ENCODE data around the gene SLCO1B3. TPM values are rescaled to one million over a fixed set of nuclear protein-coding genes. Genes with fewer than 3 reads are reported as not detected.

SLCO1B3 gene
- total RNA-seq, 1 experiment from 2014 or later, result not detected

GRCh38 chr12:20883288-20883687 is 72.8 kb downstream of the SLCO1B3 start:
- Histone ChIP-seq H3K56ac (ENCODE audit: insufficient read length, low read depth, low read length) (no peak overlapping the region), H3K9ac (ENCODE audit: extremely low read depth, insufficient read length, low read length) (no peak overlapping the region), H2BK120ac (ENCODE audit: low read depth, low read length, poor library complexity, severe bottlenecking) (no peak overlapping the region), H4K91ac (ENCODE audit: insufficient read length, low read depth, low read length) (no peak overlapping the region), H2BK5ac (ENCODE audit: insufficient read length, low read length) (no peak overlapping the region), H3K23ac (ENCODE audit: insufficient read length, low read depth, low read length) (no peak overlapping the region), H3K18ac (ENCODE audit: insufficient read length, low read depth, low read length) (no peak overlapping the region), H2AK5ac (ENCODE audit: insufficient read length, low read length) (no peak overlapping the region), H2BK15ac (ENCODE audit: low read depth, low read length) (no peak overlapping the region), H2BK20ac (ENCODE audit: low read depth, low read length, poor library complexity, severe bottlenecking) (no peak overlapping the region), H4K20me1 (ENCODE audit: control insufficient read depth, insufficient read depth, insufficient read length) (no peaks in the 10 kb centered on the region), H4K8ac (replicated peaks; ENCODE audit: insufficient read length, low read depth, low read length) (no peak overlapping the region), H3K4me2 (ENCODE audit: insufficient read depth, insufficient read length, low read length) (no peak overlapping the region), H3K79me1 (ENCODE audit: insufficient read depth, low read depth, low read length, poor library complexity, severe bottlenecking) (no peaks in the 10 kb centered on the region), H2AFZ (ENCODE audit: low read length) (no peak overlapping the region), H3K9me3 (ENCODE audit: control insufficient read depth, low read depth, low read length) (no peaks in the 10 kb centered on the region), H3K4ac (ENCODE audit: low read depth, low read length) (no peak overlapping the region), H3K23me2 (ENCODE audit: insufficient read length, low read depth, low read length, poor library complexity, severe bottlenecking) (no peaks in the 10 kb centered on the region), H3T11ph (ENCODE audit: low read length) (no peak overlapping the region), H3K14ac (ENCODE audit: insufficient read depth, low read length) (no peak overlapping the region), H3K79me2 (ENCODE audit: insufficient read depth, low read length) (no peaks in the 10 kb centered on the region), H2BK12ac (ENCODE audit: insufficient read length, low read depth, low read length) (no peak overlapping the region), H3K27ac (ENCODE audit: insufficient read length, low read depth, low read length) (no peak overlapping the region), H3K27me3 (ENCODE audit: insufficient read depth, low read length) (no peaks in the 10 kb centered on the region), H4K5ac (ENCODE audit: insufficient read length, low read depth, low read length) (no peak overlapping the region), H3K4me1 (ENCODE audit: insufficient read depth, low read length) (no peaks in the 10 kb centered on the region)
- Mint-ChIP-seq H3K4me3 (no peak overlapping the region), H3K4me1 (no peaks in the 10 kb centered on the region), H3K9me3 (no peaks in the 10 kb centered on the region), H3K27me3 (ENCODE audit: low read depth) (no peaks in the 10 kb centered on the region), H3K36me3 (ENCODE audit: insufficient read depth in 1 of 3, low read depth in 3 of 3) (no peaks in the 10 kb centered on the region), H3K27ac (no peak overlapping the region)
- DNase-seq, result no peak
- TF ChIP-seq CTCF (conservative IDR thresholded peaks at IDR 0.05), result no peak

Data from H9 (cell line).